Left lung (tissue), 14 donors: ENCODE measurements around the gene GPR107. TPM values are rescaled to one million over a fixed set of nuclear protein-coding genes. Genes with fewer than 3 reads are reported as not detected.
"Not testable (repeated sequence)": the region's sequence is repeated elsewhere in the genome, so short reads cannot be mapped to it uniquely, and the experiment has no call there.

Experiments
- ATAC-seq: fragments of 200-7000 bp; cut with Tn5 transposase; one replicate; pipeline ENCODE4 v1.9.1; 2020; ENCODE audit warnings: moderate library complexity
- DNase-seq, 4 donors: peaks; one replicate each; pipeline ENCODE4 v3.0.0-alpha.2; 2013 to 2020
- H3K27ac ChIP-seq, 2 donors: fragments of 200-600 bp; sonication (generic) in 1 of 2; one replicate each; pipeline versions ENCODE4 v1.5.0 to v1.8.0; 2020 to 2021
- H3K27me3 ChIP-seq, 2 donors: fragments of 200-600 bp; sonication (generic) in 1 of 2; one replicate each; pipeline versions ENCODE4 v1.5.0 to v1.8.0; 2020 to 2021
- H3K36me3 ChIP-seq, 2 donors: fragments of 200-600 bp; sonication (generic) in 1 of 2; one replicate each; pipeline versions ENCODE4 v1.5.0 to v1.8.0; 2020 to 2021
- H3K4me1 ChIP-seq, 2 donors: fragments of 200-600 bp; one replicate each; pipeline ENCODE4 v1.8.0; 2021
- H3K4me3 ChIP-seq, 2 donors: fragments of 200-600 bp; sonication (generic) in 1 of 2; one replicate each; pipeline versions ENCODE4 v1.5.0 to v1.8.0; 2020 to 2021; ENCODE audit warnings: mild to moderate bottlenecking in 1 of 2
- H3K9me3 ChIP-seq, 2 donors: fragments of 200-600 bp; sonication (generic) in 1 of 2; one replicate each; pipeline versions ENCODE4 v1.5.0 to v1.8.0; 2020 to 2021
- CTCF ChIP-seq, 2 donors: fragments of 200-600 bp; sonication (generic) in 1 of 2; IDR thresholded peaks; one replicate each; pipeline versions ENCODE4 v1.5.0 to v1.8.0; 2021; ENCODE audit warnings: antibody characterized with exemption in 2 of 2
- intact Hi-C, 2 donors: fragments of 100-400 bp; cut with DNase I; formaldehyde crosslinking; loops; one replicate each; pipeline versions ENCODE4 v1.11.2 to v1.14.2; 2022
- long read RNA-seq, 12 donors: library from polyadenylated mRNA in 2 of 12; unstranded in 2 of 12; transcript quantifications; one replicate each; pipeline ENCODE4 v2.0.0 and lab custom pipeline, GENCODE V29; 2019 to 2026
- polyA plus RNA-seq, 6 donors: library from polyadenylated mRNA; unstranded; fragments of 120-200 nt; gene quantifications; one replicate each; pipeline ENCODE4 v1.2.1, GENCODE V29; 2013; ENCODE audit not compliant: insufficient read length in 6 of 6
- total RNA-seq, 2 donors: library from RNA; stranded (reverse); fragmentation: NEBNext Ultra II Directional; extraction: Animal tissue kit (Norgen Biotek cat#: 25700); gene quantifications; one replicate each; pipeline ENCODE4 v1.2.1, GENCODE V29; 2021
- donor health status: DM: no; HTN: yes; CAD: no.
- donor health status: DM: no; HTN: no; CAD: no.

The GPR107 gene
- total RNA-seq (10 to 100 TPM; 43.0 to 52.4 TPM), polyA plus RNA-seq (10 to 100 TPM; 45.9 to 49.8 (median 47.6) TPM)
- long read RNA-seq, donor 1, full-length matches to known transcripts: 1 of 6 reads
- long read RNA-seq, donor 1, partial matches to known transcripts: 5 of 6 reads
- long read RNA-seq, donor 1, other reads (novel, unspliced or antisense): 0 of 6 reads
- long read RNA-seq, donor 2, full-length matches to known transcripts: 5 of 15 reads
- long read RNA-seq, donor 2, partial matches to known transcripts: 10 of 15 reads
- long read RNA-seq, donor 2, other reads (novel, unspliced or antisense): 0 of 15 reads
- long read RNA-seq, donor 3, full-length matches to known transcripts: 2 of 9 reads
- long read RNA-seq, donor 3, partial matches to known transcripts: 7 of 9 reads
- long read RNA-seq, donor 3, other reads (novel, unspliced or antisense): 0 of 9 reads
- long read RNA-seq, donor 4, partial matches to known transcripts: 0 of 8 reads
- long read RNA-seq, donor 4, other reads (novel, unspliced or antisense): 8 of 8 reads
- long read RNA-seq, donor 5, full-length matches to known transcripts: 4 of 11 reads
- long read RNA-seq, donor 5, partial matches to known transcripts: 7 of 11 reads
- long read RNA-seq, donor 5, other reads (novel, unspliced or antisense): 0 of 11 reads
- long read RNA-seq, donor 6, full-length matches to known transcripts: 2 of 2 reads
- long read RNA-seq, donor 6, partial matches to known transcripts: 0 of 2 reads
- long read RNA-seq, donor 6, other reads (novel, unspliced or antisense): 0 of 2 reads
- long read RNA-seq, donor 7: 0 reads
- long read RNA-seq, donor 8, full-length matches to known transcripts: 4 of 4 reads
- long read RNA-seq, donor 8, partial matches to known transcripts: 0 of 4 reads
- long read RNA-seq, donor 8, other reads (novel, unspliced or antisense): 0 of 4 reads
- long read RNA-seq, donor 9: 0 reads
- long read RNA-seq, donor 10, partial matches to known transcripts: 1 of 3 reads
- long read RNA-seq, donor 10, other reads (novel, unspliced or antisense): 2 of 3 reads
- long read RNA-seq, donor 11, full-length matches to known transcripts: 1 of 7 reads
- long read RNA-seq, donor 11, partial matches to known transcripts: 6 of 7 reads
- long read RNA-seq, donor 11, other reads (novel, unspliced or antisense): 0 of 7 reads
- long read RNA-seq, donor 12, full-length matches to known transcripts: 2 of 7 reads
- long read RNA-seq, donor 12, partial matches to known transcripts: 5 of 7 reads
- long read RNA-seq, donor 12, other reads (novel, unspliced or antisense): 0 of 7 reads

GRCh38 chr9:130053504-130054324 is at the start of gene GPR107:
Gene GPR107, plus strand, starts transcription at chr9:130053906. Its CDS starts 27 bp downstream, at chr9:130053933.
- Histone ChIP-seq H3K36me3 (peaks cover 0 to 6% of the 10 kb centered on the region in 2 donors), H3K27ac (peak within 1 kb of the TSS; percentile 82 to 93), H3K27me3 (no peaks in the 10 kb centered on the region), H3K4me3 (peak within 1 kb of the TSS; percentile 92 to 98), H3K9me3 (no peaks in the 10 kb centered on the region), H3K4me1 (peaks cover 18 to 45% of the 10 kb centered on the region in 2 donors)
- ATAC-seq (peak; percentile 98), DNase-seq (peak; percentile 82 to 96 (median 84))
- TF ChIP-seq CTCF (IDR thresholded peaks at IDR 0.05): no peak
- intact Hi-C loops: no loop called here

GRCh38 chr9:130003943-130004552 is 49.7 kb upstream of the GPR107 start:
- no peaks in the 10 kb centered on the region for H3K9me3 ChIP-seq
- H3K36me3 ChIP-seq: no peaks in the 10 kb centered on the region
- intact Hi-C loops: no loop called here
- no peak for ATAC-seq
- DNase-seq: no peak
- no peak overlapping the region for H3K4me3 ChIP-seq
- no peak for TF ChIP-seq CTCF (IDR thresholded peaks at IDR 0.05)
- no peak overlapping the region for H3K27ac ChIP-seq
- peaks cover 0 to 8% of the 10 kb centered on the region in 2 donors for H3K4me1 ChIP-seq
- no peaks in the 10 kb centered on the region for H3K27me3 ChIP-seq

GRCh38 chr9:130006952-130007351 is 46.8 kb upstream of the GPR107 start:
- H3K27ac ChIP-seq, ATAC-seq, H3K9me3 ChIP-seq, H3K36me3 ChIP-seq, intact Hi-C loops, H3K4me3 ChIP-seq, DNase-seq, H3K27me3 ChIP-seq: not testable (repeated sequence)
- H3K4me1 ChIP-seq: peaks cover 0 to 18% of the 10 kb centered on the region in 2 donors

- H3K27me3 ChIP-seq: no peaks in the 10 kb centered on the region
- DNase-seq (no peak), ATAC-seq (no peak)
- no peaks in the 10 kb centered on the region for H3K36me3 ChIP-seq
- no peak overlapping the region for H3K4me3 ChIP-seq
- intact Hi-C loops: no loop called here
- H3K27ac ChIP-seq: no peak overlapping the region
- H3K4me1 ChIP-seq: peaks cover 0 to 18% of the 10 kb centered on the region in 2 donors
- no peaks in the 10 kb centered on the region for H3K9me3 ChIP-seq
- TF ChIP-seq CTCF (IDR thresholded peaks at IDR 0.05): no peak
Measured at GRCh38 chr9:130008538-130008937, 45.2 kb upstream of the GPR107 start.

- H3K4me3 ChIP-seq, H3K27me3 ChIP-seq, H3K9me3 ChIP-seq, ATAC-seq, H3K36me3 ChIP-seq, intact Hi-C loops, H3K27ac ChIP-seq, DNase-seq: not testable (repeated sequence)
- peaks cover 0 to 18% of the 10 kb centered on the region in 2 donors for H3K4me1 ChIP-seq
Measured at GRCh38 chr9:130009546-130009945, 44.2 kb upstream of the GPR107 start.
